Measurements from ENCODE around the gene VAMP2.
A peak's percentile ranks its signal among the peaks of the same experiment; 100 is the strongest.

VAMP2 gene

GRCh38 chr17:8142887-8143580 lies 19.7 kb downstream of the VAMP2 start:
- DNase-seq: no peak

DNA sequence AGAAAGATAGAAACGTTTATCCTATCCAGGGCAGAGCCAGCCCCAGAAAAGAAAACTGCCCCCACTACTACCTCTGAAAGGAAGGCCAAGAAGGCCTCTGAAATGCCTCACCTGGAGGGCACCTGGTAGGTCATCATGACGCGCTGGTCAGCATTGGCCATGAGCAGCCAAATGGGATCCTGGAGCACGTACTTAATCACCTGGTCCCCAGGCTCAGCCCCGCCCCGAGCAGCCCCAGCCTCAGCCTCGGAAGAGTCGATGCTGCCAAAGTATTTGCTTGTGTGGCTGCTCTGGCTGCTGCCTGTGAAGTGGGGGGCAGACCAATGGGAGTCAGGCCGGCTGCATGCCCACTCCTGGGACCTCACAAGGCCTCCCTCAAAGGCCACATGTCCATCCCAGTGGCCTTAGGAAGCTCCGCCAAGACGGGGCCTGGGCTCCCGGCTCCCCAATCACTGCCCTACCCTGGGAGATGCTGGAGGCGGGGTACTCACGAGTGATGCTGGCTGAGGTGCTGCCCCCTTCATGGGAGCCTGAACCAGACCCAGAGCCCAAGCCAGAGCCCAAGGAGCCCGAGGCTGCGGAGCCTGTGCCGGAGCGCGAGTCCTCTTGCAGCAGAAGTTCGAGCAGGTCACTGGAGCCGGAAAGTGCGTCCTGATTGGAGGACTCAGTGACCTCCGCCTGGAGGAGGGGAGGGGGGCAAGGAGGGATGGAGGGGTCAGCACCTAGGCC lies 20.4 kb downstream of the VAMP2 start:
- no peak for DNase-seq

- no peak for DNase-seq
Measured at GRCh38 chr17:8141741-8142140, 21.0 kb downstream of the VAMP2 start.

DNA sequence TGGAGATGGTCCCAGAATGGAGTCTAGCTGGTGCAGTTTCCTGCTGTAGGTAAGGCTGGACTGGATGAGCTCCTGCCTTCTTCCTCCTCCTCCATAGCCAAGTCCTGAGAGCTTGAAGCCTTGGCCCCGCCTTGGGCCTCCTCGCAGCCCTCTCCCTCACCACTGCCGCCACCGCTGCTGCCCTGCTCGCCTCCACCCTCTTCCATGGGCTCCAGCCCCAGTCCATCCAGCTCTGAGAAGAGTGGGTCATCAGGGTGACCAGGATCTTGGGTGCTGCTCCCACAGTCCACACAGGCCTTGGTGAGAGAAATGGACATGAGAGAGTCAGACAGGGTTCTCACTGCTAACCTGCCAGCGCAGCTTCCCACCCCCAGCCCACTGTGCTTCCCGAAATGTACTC lies 21.7 kb downstream of the VAMP2 start:
- DNase-seq: no peak

DNA sequence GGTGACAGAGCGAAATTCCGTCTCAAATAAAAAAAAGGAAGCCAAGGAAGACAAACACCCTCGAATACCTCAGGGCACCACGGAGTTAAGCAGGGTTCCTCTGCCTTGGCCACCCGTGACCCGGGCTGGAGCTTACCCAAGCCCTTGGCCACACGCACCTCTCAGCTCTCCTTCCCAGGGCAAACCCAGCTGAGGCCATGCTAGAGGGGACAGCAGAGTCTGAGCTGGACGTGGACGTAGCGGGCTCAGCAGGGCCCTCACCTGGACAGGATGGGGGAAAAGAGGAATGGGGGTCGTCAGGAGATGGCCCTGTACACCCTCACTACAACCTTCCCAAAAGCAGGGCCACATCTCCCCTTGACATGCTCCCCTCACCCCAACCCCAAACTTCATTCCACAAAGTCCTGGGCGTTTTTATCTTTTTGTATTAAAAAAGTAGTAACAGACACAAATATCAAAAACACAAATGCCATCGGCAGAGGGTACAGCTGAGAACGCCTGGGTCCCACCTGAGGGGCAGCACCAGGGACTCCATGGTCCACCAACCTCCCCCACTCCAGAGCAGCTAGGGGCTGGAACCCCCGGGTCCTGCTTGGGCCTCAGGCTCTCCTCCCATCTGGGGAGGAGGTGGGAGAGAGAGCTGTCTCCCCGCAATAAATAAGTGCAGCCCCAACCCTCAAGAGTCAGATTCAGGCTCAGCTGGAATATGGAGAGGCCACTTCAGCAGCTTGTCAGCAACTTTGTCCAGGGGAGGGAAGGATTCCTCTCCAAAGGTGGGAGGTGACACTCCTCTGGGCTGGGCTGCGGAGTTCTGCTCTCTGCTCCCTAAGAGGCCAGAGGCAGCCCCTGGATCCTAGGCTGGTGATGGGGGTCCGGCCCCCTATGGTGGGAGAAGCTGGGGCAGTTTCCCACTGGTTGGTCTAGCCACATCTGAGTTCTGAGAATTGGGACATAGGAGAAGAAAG lies 22.4 kb downstream of the VAMP2 start:
- no peak for DNase-seq

DNA sequence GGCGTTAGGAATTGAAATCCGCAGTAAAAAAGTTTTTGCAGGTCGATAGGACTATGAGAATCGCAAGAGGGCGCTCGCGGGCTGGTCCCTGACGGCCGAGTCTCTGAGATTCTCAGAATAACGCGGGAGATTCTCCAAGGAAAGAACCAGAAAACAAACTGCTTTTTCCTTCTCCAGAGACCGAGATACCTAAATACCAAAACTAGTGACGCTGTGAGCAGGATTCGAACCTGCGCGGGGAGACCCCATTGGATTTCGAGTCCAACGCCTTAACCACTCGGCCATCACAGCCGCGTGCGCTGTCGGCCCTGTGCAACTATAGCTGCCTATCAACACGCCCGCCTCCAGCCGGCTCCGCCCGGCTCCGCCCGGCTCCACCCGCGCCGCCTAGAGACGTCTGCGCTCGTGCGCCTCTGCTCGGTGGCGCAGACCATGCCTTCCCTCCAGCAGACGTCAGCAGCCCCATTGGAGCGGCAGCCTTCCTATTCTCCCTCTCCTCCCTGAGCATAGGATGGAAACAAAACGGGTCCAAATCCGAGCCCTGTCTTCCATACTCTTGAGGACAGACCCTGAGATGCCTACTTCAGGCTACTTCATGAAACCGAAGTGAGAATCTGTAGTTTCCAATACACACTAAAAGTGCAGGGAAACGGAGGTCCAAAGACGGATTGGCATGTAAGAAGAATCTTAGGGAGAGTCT lies 23.9 kb downstream of the VAMP2 start:
- DNase-seq: peak; percentile 98

DNA sequence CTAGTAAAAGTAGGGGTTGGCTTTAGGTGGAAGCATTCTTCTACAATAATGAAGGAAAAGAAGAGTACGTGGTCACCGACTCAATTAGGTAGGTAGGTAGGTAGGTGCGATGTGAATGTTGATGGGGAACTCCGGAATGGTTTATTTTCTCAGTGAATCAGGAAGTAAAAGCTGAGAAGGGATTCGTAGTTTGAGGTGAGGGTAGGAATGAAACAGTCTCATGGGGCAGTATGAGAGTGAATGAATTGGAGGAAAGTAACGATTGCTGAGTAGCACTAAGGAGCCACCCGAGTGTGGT lies 24.4 kb downstream of the VAMP2 start:
- no peak for DNase-seq

GRCh38 chr17:8137645-8138373 lies 24.9 kb downstream of the VAMP2 start:
- no peak for DNase-seq

DNA sequence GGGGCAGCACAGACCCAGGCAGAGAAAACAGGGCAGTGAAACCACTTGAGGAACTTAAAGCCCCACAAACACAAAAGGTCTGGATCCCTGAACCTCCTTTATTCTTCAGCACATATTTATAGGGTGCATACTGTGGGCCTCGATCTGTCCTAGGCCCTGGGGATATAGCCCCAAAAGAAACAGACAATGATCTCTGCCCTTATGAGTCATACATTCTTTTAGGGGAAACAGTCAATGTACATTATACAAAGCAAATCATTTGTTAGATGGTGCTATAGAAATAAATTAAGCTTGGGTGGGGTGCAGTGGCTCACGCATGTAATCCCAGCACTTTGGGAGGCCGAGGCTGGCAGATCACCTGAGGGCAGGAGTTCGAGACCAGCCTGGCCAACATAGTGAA lies 28.8 kb downstream of the VAMP2 start:
- no peak for DNase-seq

- no peak for DNase-seq
Measured at GRCh38 chr17:8133399-8133798, 29.3 kb downstream of the VAMP2 start.

- DNase-seq: no peak
Measured at GRCh38 chr17:8131844-8132441, 30.8 kb downstream of the VAMP2 start.

DNA sequence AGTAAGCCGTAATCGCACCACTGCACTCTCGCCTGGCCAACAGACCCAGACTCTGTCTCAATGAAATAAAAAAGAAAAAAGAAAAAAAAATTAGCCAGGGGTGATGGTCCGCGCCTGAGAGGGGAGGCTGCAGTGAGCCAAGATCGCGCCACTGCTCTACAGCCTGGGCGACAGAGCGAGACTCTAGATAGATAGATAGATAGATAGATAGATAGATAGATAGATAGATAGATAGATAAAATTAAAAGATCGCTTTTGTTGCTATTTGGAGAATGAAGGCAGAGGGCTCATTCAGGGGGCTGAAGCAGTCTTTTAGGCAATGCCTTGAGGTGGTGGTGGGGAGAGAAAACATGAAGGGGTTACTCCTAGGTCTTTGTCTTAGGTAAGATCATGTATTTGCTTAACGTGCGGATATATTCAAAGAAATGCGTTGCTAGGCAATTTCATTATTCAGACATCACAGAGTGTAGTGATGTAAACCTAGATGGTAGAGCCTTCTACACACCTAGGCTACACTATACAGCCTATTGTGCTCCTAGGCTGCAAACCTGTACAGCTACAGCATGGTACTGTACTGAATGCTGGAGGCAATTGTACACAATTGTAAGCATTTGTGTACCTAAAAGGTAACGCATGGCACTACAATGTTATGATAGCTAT lies 34.5 kb downstream of the VAMP2 start:
- DNase-seq: no peak

DNA sequence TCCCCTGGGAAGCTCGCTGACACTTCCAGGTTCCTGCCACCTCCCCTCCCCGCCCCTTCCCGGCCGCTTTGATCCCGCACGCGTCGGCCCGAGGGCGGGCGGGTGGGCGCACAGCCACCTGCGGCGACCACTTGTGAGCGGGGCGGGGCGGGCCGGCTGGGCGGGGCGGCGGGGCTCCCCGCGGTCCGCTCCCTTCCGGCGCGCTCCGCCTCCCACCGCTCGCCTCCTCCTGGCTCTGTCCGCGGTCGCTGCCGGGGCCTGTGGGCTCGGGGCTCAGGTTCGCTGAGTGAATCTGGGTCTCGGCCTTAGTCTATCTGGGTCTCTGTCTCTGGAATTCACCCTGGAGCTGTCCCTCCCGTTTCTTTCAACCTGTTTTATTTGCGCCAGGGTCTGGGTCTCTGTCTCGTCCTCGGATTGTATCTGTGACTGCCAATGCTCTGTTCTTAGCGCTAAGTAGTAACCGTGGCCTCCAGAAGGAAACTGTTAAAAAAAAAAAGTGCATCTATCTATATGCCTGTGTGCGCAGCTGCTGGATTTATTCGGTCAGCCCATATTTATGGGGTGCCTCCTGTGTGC lies 36.2 kb downstream of the VAMP2 start:
- peak; percentile 58 for DNase-seq

- DNase-seq: peak; percentile 36
Measured at GRCh38 chr17:8125947-8126490, 36.7 kb downstream of the VAMP2 start.

DNA sequence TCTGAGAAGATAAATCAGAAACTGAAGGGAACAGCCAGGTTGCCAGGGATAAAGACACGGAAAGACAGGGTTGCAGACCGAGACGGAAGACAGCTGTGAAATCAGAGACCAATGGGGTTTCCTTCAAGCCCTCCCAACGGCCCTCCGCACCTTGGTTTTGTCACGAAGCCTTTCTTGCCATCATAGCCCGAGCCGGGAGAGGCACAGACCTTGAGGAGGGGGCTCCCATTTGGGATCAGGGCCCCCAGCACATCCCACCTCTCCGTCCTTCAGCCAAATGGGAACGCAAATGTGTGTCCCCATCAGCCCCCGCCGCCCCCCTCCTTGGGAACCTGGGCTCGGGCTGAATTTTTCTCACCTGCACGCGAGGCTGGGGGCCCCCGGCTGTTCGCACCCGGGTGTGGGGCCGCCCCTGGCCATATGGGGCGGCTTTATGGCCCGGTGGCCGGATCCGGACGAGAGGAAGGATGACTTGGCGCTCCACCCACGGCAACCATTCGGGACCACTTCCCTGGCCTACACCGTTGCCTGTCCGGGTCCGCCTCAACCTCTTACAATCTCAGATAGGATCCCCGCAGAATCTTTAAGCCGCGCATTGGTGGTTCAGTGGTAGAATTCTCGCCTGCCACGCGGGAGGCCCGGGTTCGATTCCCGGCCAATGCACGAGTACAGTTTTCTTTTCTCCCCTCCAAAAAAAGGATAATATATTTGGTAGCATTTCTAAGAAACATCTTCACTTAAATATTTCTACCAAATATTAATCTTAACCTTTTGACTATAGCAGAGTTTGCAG lies 37.4 kb downstream of the VAMP2 start:
- DNase-seq: peak; percentile 93

DNA sequence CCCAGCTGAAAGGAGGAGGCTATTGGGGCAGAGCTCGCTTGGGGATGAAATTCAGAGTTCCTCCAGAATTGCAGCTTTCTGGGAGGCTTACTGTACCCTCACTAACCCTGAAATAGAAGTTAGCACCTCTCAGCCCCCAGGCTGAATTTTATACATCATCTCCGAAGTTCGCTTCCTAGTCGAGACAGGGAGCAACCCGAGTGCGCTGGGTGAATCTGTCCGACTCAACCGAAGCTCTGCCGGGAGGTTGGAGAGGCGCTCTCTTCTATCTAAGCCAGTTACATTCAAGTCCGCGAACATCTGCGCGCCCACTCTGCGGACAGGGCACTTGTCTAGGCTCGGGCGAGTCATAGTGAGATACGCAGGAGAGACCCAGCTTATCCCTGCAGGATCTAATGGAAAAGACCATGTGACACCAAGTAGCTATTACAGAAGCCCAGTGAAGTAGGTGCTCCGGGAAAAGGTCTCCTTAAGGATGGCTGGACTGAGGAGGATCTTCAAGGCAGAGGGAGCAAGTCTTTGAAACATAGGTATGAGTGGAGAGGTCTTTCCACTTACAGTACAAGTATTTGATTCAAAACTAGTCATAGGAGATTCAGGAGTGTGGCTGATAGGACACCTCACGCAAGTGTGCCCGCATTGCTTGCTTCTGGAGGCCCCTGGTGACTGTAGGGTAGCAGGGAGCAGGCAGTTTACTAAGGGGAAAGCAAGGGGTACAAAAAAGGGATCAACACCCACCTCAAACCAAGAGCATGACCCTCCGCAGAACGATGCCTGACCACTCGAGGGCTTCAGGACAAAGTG lies 38.2 kb downstream of the VAMP2 start:
- DNase-seq: peak; percentile 53

GRCh38 chr17:8123695-8124349 lies 38.9 kb downstream of the VAMP2 start, which contains the start of gene HES7:
Gene HES7 (minus strand): TSS chr17:8124106. CDS start chr17:8124084, 22 bp downstream.
- no peak for DNase-seq

Data from activated CD4-positive, alpha-beta T cell treated with anti-CD3 and anti-CD28 coated beads for 48 hours (primary cell).